Non-pigmented ciliary epithelial cell (primary cell): ENCODE data around the gene SMIM44.
A peak's percentile ranks its signal among the peaks of the same experiment; 100 is the strongest.

ENCODE experiments used
- DNase-seq: peaks from one replicate; pipeline ENCODE4 v3.0.0-alpha.2; 2010; ENCODE audit warnings: low read depth

Gene SMIM44

DNA sequence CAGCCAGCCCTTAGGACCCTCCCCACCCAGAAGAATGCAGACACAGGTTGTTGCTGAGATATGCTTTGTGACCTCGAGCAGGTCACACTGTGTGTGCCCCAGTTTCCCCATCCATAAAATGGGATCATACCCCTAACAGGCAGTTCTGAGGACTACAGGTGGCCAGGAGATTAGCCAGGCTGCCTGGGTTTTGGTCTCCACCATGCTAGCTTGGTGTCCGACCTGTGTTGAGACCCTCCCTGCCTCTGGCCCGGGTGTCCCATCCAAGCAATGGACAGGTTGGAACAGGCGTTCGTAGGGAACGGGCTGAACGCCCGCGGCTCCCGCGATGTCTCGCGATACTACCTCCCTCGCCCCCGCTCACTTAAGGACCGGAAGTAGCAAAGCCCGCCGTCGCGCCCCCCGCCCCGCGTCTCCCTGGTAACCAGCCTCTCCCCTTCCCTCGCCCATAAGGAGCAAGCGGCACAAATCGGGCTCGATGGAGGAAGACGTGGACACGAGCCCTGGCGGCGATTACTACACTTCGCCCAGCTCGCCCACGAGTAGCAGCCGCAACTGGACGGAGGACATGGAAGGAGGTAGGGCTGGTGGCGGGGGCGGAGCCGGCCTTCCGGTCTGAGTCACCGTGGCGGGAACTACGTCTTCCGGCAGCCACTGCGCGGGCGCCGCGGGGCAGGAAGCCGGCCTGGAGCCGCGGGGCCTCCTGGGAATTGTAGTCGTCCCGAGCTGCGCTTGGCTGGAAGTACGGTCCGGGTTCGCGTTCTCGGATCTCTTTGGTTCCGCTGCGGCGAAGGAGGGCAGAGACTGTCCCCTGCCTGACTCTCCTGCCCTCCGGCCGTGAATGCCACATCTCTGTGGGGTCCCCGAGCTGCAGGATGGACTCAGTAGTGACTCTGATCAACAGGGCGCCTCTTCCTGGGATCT, 48.3 kb downstream of the SMIM44 start:
- DNase-seq: peak; percentile 72

DNA sequence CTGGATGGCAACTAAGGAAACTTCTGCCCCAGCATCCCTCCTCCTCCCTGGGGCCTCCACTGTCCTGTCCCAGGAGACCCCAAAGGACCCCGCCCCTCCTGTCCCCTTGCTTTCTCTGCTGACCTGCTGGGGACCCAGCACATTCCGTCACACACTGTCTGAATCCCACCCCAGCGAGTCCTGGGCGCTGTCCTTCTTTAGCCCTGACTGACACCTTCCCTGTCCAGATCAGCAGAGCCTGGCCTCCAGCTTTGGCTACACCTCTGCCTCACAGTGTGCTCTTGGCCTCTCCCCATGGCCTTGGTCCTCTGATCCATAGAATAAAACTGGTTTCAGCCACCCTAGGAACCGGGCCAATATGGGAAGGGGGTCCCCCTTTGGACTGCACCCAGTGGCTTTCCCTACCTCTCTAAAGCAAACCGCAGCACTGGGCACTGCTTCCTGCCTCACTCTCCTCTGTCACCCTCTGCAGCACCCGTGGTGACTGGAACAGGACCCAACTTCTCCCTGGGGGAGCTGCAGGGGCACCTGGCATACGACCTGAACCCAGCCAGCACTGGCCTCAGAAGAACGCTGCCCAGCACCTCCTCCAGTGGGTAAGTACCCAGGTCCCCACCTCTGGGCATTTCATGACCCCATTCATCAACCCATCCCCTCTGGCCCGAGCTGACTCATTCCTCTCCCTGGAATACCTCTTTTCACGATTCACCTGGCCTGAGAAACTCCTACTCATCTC, 49.3 kb downstream of the SMIM44 start:
- DNase-seq: no peak

DNA sequence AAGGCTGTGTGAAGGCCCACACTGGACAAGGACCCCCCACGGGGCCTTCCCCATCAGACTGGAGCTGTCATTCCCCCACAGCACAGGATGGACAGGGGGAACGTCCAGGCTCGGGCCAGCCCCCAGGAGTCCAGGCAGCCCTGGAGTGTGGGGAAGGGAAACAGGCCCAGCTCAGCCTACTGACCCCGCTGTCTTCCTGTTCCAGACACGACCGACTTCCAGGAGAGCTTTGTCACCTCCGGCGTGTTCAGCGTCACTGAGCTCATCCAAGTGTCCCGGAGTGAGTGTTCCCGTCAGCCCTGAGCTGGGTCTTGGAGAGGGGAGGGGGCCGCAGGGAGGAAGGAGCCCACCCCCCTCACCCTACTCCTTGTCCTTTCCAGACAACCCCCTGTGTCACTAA, 49.9 kb downstream of the SMIM44 start:
- DNase-seq: no peak
